Kidney (tissue), 14 donors: ENCODE measurements around the gene KLK4. TPM values are rescaled to one million over a fixed set of nuclear protein-coding genes. Genes with fewer than 3 reads are reported as not detected.

Experiments used
- DNase-seq, 5 donors: peaks; one replicate each; pipeline ENCODE4 v3.0.0-alpha.2; 2013 to 2020
- FAIRE-seq: peaks from 2 replicates; lab custom pipeline; 2012; peaks lifted over from hg19 to GRCh38; lab: Jason Lieb, UNC
- H3K27ac ChIP-seq, 2 donors: one replicate each; pipeline ENCODE4 v1.7.0; 2013; ENCODE audit warnings: low read depth in 2 of 2, low read length in 2 of 2, inconsistent platforms in 1 of 2
- H3K27me3 ChIP-seq: one replicate; pipeline ENCODE4 v1.7.1; 2013; ENCODE audit warnings: low read length, inconsistent platforms; ENCODE audit not compliant: control insufficient read depth, insufficient read depth
- H3K36me3 ChIP-seq, 3 donors: one replicate each; pipeline versions ENCODE4 v1.7.0 to v1.7.1; 2013; ENCODE audit warnings: low read length in 3 of 3, control low read depth in 1 of 3, inconsistent platforms in 1 of 3; ENCODE audit not compliant: insufficient read depth in 3 of 3, control insufficient read depth in 2 of 3
- H3K4me1 ChIP-seq, 3 donors: one replicate each; pipeline versions ENCODE4 v1.7.0 to v1.7.1; 2013; ENCODE audit warnings: low read length in 3 of 3, inconsistent platforms in 1 of 3, low read depth in 1 of 3; ENCODE audit not compliant: control insufficient read depth in 2 of 3, insufficient read depth in 2 of 3
- H3K4me3 ChIP-seq, 3 donors: one replicate each; pipeline versions ENCODE4 v1.7.0 to v1.8.1; 2013; ENCODE audit warnings: low read length in 3 of 3, control low read depth in 1 of 3, inconsistent platforms in 1 of 3
- H3K9ac ChIP-seq, 3 donors: one replicate each; pipeline versions ENCODE4 v1.7.0 to v1.7.1; 2013; ENCODE audit warnings: low read length in 3 of 3, control low read depth in 1 of 3, inconsistent platforms in 1 of 3
- H3K9me3 ChIP-seq, 3 donors: one replicate each; pipeline versions ENCODE4 v1.7.0 to v1.7.1; 2013; ENCODE audit warnings: low read length in 3 of 3, control low read depth in 1 of 3, inconsistent platforms in 1 of 3; ENCODE audit not compliant: control insufficient read depth in 2 of 3, insufficient read depth in 1 of 3
- intact Hi-C: fragments of 100-400 bp; cut with DNase I; formaldehyde crosslinking; loops from one replicate; pipeline ENCODE4 v1.11.1; 2022
- polyA plus RNA-seq: library from polyadenylated mRNA; stranded (reverse); fragments of 350-450 nt; fragmentation: Illumina TruSeq; extraction: RNeasy Lipid Tissue Mini Kit (QIAGEN cat#74804); gene quantifications from one replicate; pipeline ENCODE4 v1.2.3, GENCODE V29; 2014; ENCODE audit warnings: low read depth, low replicate concordance; ENCODE audit not compliant: insufficient read depth
- total RNA-seq: library from RNA; stranded (reverse); fragmentation: NEBNext Ultra II Directional; extraction: Animal tissue kit (Norgen Biotek cat#: 25700); gene quantifications from one replicate; pipeline ENCODE4 v1.2.1, GENCODE V29; 2021
- TF ChIP-seq, protein P1 (sequence below): IDR thresholded peaks from 3 replicates; pipeline ENCODE4 v1.5.1; 2012; ENCODE audit warnings: mild to moderate bottlenecking, moderate library complexity, borderline replicate concordance; ENCODE audit not compliant: insufficient read depth; ENCODE audit errors: extremely low read depth
- donor health status: control.
- donor health status: control.
- donor health status: control.
- donor health status: control.
- donor health status: control.
- donor health status: DM: yes; HTN: yes; CAD: no.
- donor health status: Normal renal cell carcinoma (clear cell type).

The KLK4 gene
- total and polyA plus RNA-seq, 2 donors from 2014 or later, result 1.2 TPM; not detected in 1

DNA sequence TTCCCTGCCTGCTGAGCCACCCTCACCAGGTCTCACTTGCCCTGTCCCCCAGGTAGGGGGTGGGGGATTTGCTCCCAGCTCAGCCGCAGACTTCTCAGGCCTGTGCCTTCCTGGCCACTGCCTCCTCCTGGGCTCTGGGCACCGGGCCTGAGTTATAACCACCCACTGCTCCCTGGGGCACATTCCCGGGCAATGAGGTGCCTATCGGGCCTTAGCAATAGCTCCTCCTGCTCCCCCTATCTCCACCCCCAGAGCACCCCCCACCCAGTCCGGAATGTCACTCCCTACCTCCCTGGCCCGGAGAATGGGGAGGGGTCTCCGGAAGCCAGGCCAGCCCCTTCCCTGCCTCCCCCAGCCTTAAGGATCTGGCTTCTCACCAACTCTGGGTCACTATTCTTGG is 41.7 kb upstream of the KLK4 start, which contains the start of gene KLK5:
KLK5 (minus strand) TSS at position 129 of the 400 bp plus-strand sequence. CDS start 381 bp downstream, outside the sequence.
- Histone ChIP-seq H3K4me3 (no peak within 1 kb of the TSS), H3K4me1 (no peaks in the 10 kb centered on the region), H3K9me3 (no peaks in the 10 kb centered on the region), H3K36me3 (no peaks in the 10 kb centered on the region), H3K27ac (no peak within 1 kb of the TSS), H3K9ac (no peak within 1 kb of the TSS), H3K27me3 (no peaks in the 10 kb centered on the region)
- DNase-seq (peak in 3 of 5 donors; percentile 17 to 51 (median 29)), FAIRE-seq (no peak)
- intact Hi-C loops, result no loop called here
- TF ChIP-seq, protein P1, sequence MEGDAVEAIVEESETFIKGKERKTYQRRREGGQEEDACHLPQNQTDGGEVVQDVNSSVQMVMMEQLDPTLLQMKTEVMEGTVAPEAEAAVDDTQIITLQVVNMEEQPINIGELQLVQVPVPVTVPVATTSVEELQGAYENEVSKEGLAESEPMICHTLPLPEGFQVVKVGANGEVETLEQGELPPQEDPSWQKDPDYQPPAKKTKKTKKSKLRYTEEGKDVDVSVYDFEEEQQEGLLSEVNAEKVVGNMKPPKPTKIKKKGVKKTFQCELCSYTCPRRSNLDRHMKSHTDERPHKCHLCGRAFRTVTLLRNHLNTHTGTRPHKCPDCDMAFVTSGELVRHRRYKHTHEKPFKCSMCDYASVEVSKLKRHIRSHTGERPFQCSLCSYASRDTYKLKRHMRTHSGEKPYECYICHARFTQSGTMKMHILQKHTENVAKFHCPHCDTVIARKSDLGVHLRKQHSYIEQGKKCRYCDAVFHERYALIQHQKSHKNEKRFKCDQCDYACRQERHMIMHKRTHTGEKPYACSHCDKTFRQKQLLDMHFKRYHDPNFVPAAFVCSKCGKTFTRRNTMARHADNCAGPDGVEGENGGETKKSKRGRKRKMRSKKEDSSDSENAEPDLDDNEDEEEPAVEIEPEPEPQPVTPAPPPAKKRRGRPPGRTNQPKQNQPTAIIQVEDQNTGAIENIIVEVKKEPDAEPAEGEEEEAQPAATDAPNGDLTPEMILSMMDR, result no peak

DNA sequence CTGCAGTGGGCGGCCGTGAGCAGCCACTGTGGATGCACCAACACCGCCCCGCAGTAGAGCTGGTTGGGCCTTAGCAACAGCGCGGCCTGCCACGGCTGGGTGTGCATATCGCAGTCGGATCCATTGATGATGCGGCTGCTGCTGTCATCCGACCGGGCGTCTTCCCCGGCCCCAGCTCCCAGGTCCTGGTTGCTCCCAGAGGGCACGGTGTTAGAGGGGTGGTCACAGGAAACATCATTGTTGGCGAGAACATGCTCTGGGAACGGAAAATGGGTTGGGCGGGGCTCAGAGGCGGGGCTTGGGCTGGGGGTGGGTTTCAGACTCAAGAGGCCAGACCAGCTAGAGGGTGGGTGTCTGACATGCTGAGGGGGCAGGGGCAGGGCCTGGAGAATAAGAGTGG is 38.7 kb upstream of the KLK4 start:
- Histone ChIP-seq H3K36me3 (no peaks in the 10 kb centered on the region), H3K27ac (no peak overlapping the region), H3K9me3 (no peaks in the 10 kb centered on the region), H3K27me3 (no peaks in the 10 kb centered on the region), H3K4me3 (no peak overlapping the region), H3K9ac (no peak overlapping the region), H3K4me1 (no peaks in the 10 kb centered on the region)
- no peak for FAIRE-seq
- DNase-seq, result no peak
- intact Hi-C loops, result no loop called here
- TF ChIP-seq, protein P1, result no peak

DNA sequence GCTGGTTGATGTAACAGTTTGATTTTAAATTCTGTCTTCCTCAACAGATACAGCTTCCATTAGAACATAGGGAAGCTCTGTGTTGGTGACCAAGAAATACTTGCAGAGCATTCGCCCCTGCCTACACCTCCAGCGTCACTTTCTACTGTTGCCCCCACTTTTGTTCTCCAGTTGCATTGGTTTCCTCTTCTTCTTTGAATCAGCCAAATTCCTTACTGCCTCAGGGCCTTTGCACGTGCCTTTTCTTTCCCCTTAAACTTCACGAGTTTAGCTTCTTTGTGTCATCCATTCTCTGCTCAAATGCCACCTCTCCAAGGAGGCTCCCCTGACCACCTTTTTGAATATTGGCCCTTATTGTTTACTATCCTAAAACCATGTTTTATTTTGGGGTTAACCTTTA is 35.9 kb upstream of the KLK4 start:
- intact Hi-C loops, result no loop called here
- Histone ChIP-seq H3K27me3 (no peaks in the 10 kb centered on the region), H3K4me1 (no peaks in the 10 kb centered on the region), H3K27ac (no peak overlapping the region), H3K4me3 (no peak overlapping the region), H3K9me3 (no peaks in the 10 kb centered on the region), H3K9ac (no peak overlapping the region), H3K36me3 (no peaks in the 10 kb centered on the region)
- TF ChIP-seq, protein P1, result no peak
- FAIRE-seq (no peak), DNase-seq (no peak)

DNA sequence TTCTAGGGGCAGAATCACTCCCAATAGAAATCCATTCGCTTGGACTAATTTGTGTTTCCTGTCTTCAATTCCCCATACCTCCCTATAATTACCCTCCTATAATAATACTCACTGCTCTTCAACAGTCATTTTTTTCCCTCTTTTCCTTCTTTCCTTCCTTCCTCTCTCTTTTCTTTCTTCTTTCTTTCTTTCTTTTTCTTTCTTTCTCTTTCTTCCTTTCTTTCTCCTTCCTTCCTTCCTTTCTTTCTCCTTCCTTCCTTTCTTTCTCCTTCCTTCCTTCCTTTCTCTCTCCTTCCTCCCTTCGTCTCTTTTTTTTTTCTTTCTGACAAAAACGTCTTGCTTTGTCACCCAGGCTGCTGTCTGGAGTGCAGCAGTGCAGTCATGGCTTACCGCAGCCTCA is 33.6 kb upstream of the KLK4 start:
- no peak for FAIRE-seq
- H3K36me3 ChIP-seq, result no peaks in the 10 kb centered on the region
- no peak overlapping the region for H3K9ac ChIP-seq
- TF ChIP-seq, protein P1, result no peak
- no peak for DNase-seq
- H3K27ac ChIP-seq, result no peak overlapping the region
- intact Hi-C loops, result no loop called here
- no peaks in the 10 kb centered on the region for H3K27me3 ChIP-seq
- H3K9me3 ChIP-seq, result no peaks in the 10 kb centered on the region
- H3K4me1 ChIP-seq, result no peaks in the 10 kb centered on the region
- H3K4me3 ChIP-seq, result no peak overlapping the region
